OCI-LY3 (cell line): ENCODE data around the gene DAP.

Experiments
- CTCF ChIP-seq: fragments of 200-600, 300-600 bp; sonication (generic); IDR thresholded peaks from 2 replicates; pipeline ENCODE4 v1.5.1; 2014; ENCODE audit warnings: antibody characterized with exemption, low read length, low read depth
- EZH2phosphoT487 ChIP-seq: fragments of 200-600 bp; shearing (Covaris generic); IDR thresholded peaks from 2 replicates; pipeline ENCODE4 v1.6.1; 2018; ENCODE audit warnings: antibody characterized with exemption, mixed run types, low read depth

- no peak for TF ChIP-seq CTCF
- TF ChIP-seq EZH2phosphoT487, result no peak
Measured at GRCh38 chr5:10658265-10658664, 102.8 kb downstream of the DAP start.
